HepG2 (cell line): Measurements from ENCODE around the gene FUT1. TPM values are rescaled to one million over a fixed set of nuclear protein-coding genes. Genes with fewer than 3 reads are reported as not detected.
A peak's percentile ranks its signal among the peaks of the same experiment; 100 is the strongest.

ENCODE experiments used
- ARID5B ChIP-seq: IDR thresholded peaks from 2 replicates; pipeline ENCODE4 v1.4.0; 2020; ENCODE audit warnings: mild to moderate bottlenecking, missing genetic modification reagents
- CENPX ChIP-seq: sonication (generic); formaldehyde crosslinking; IDR thresholded peaks from 2 replicates; pipeline ENCODE4 v1.9.0; 2021; ENCODE audit warnings: mild to moderate bottlenecking, missing genetic modification reagents, moderate library complexity
- CREBL2 ChIP-seq: sonication (generic); formaldehyde crosslinking; IDR thresholded peaks from 2 replicates; pipeline ENCODE4 v1.8.1; 2023; ENCODE audit warnings: missing genetic modification reagents, mild to moderate bottlenecking, borderline replicate concordance
- ELF1 ChIP-seq: sonication (generic); formaldehyde crosslinking; IDR thresholded peaks from 2 replicates; pipeline ENCODE4 v1.4.0; 2020; ENCODE audit warnings: missing genetic modification reagents
- ELF3 ChIP-seq: IDR thresholded peaks from 2 replicates; pipeline ENCODE4 v1.6.1; 2016; ENCODE audit warnings: missing genetic modification reagents, missing compliant biosample characterization
- HDAC1 ChIP-seq: sonication (generic); formaldehyde crosslinking; IDR thresholded peaks from 2 replicates; pipeline ENCODE4 v1.5.1; 2020; ENCODE audit warnings: mild to moderate bottlenecking, missing genetic modification reagents
- HNF4A ChIP-seq: sonication (generic); formaldehyde crosslinking; IDR thresholded peaks from 2 replicates; pipeline ENCODE4 v1.4.0; 2020; ENCODE audit warnings: missing genetic modification reagents
- JUND ChIP-seq: sonication (generic); formaldehyde crosslinking; IDR thresholded peaks from 2 replicates; pipeline ENCODE4 v1.8.0; 2022; ENCODE audit warnings: mild to moderate bottlenecking, missing genetic modification reagents
- KLF13 ChIP-seq: sonication (generic); formaldehyde crosslinking; IDR thresholded peaks from 2 replicates; pipeline ENCODE4 v1.4.0; 2020; ENCODE audit warnings: mild to moderate bottlenecking, missing genetic modification reagents
- NAIF1 ChIP-seq: sonication (generic); formaldehyde crosslinking; IDR thresholded peaks from 2 replicates; pipeline ENCODE4 v1.5.0; 2020; ENCODE audit warnings: mild to moderate bottlenecking, missing genetic modification reagents, borderline replicate concordance
- PAWR ChIP-seq: sonication (generic); formaldehyde crosslinking; IDR thresholded peaks from 2 replicates; pipeline ENCODE4 v1.4.0; 2020; ENCODE audit warnings: missing genetic modification reagents, mild to moderate bottlenecking, borderline replicate concordance
- PCBP2 ChIP-seq: fragments of 200-400 bp; formaldehyde crosslinking; optimal IDR thresholded peaks from 2 replicates; pipeline ENCODE3; 2018; ENCODE audit warnings: low read length, low read depth; ENCODE audit not compliant: poor library complexity, severe bottlenecking
- RBFOX2 ChIP-seq: fragments of 200-400 bp; formaldehyde crosslinking; IDR thresholded peaks from 2 replicates; pipeline ENCODE4 v1.6.1; 2017; ENCODE audit warnings: low read depth, mild to moderate bottlenecking, low read length
- SALL1 ChIP-seq: sonication (generic); formaldehyde crosslinking; IDR thresholded peaks from 2 replicates; pipeline ENCODE4 v1.8.0; 2022; ENCODE audit warnings: mild to moderate bottlenecking, missing genetic modification reagents
- SMC3 ChIP-seq: IDR thresholded peaks from 2 replicates; pipeline ENCODE4 v1.6.1; 2011; ENCODE audit warnings: low read length, improper control_type of control experiment
- TBX2 ChIP-seq: sonication (generic); formaldehyde crosslinking; IDR thresholded peaks from 2 replicates; pipeline ENCODE4 v1.5.0; 2020; ENCODE audit warnings: missing genetic modification reagents, mild to moderate bottlenecking, borderline replicate concordance
- ZNF451 ChIP-seq: sonication (generic); formaldehyde crosslinking; IDR thresholded peaks from 2 replicates; pipeline ENCODE4 v1.5.0; 2020; ENCODE audit warnings: mild to moderate bottlenecking, missing genetic modification reagents
- ZNF678 ChIP-seq: sonication (generic); formaldehyde crosslinking; IDR thresholded peaks from 2 replicates; pipeline ENCODE4 v1.4.0; 2020; ENCODE audit warnings: mild to moderate bottlenecking, missing genetic modification reagents
- ZNF720 ChIP-seq: sonication (generic); formaldehyde crosslinking; IDR thresholded peaks from 2 replicates; pipeline ENCODE4 v1.4.0; 2020; ENCODE audit warnings: missing genetic modification reagents
- ZNF788 ChIP-seq: sonication (generic); formaldehyde crosslinking; IDR thresholded peaks from 2 replicates; pipeline ENCODE4 v1.5.0; 2020; ENCODE audit warnings: mild to moderate bottlenecking, missing genetic modification reagents, borderline replicate concordance
- polyA plus RNA-seq, 8 experiments: library from polyadenylated mRNA; depleted of rRNA in 3 of 8; stranded (reverse) in 7 of 8; unstranded in 1 of 8; fragments of >200 nt; fragmentation: Illumina TruSeq in 4 of 8; extraction: Trizol in 4 of 8; gene quantifications; 2 replicates each; pipeline versions ENCODE4 v1.2.1 to v1.2.3, GENCODE V29; 2011 to 2016; ENCODE audit warnings: low read depth in 4 of 8, missing spikeins in 1 of 8, mixed read lengths in 1 of 8; ENCODE audit not compliant: insufficient read depth in 1 of 8
- total RNA-seq, 5 experiments: library from RNA; depleted of rRNA; stranded (reverse); fragments of >200 nt; fragmentation: Illumina TruSeq; extraction: Trizol; gene quantifications; 2 replicates each; pipeline ENCODE4 v1.2.3, GENCODE V29; 2016; ENCODE audit warnings: low read depth in 1 of 5
- TF ChIP-seq, protein P1 (sequence below): sonication (generic); formaldehyde crosslinking; IDR thresholded peaks from 2 replicates; pipeline ENCODE4 v1.4.0; 2020; ENCODE audit warnings: missing genetic modification reagents, mild to moderate bottlenecking, borderline replicate concordance

Gene FUT1
- total and polyA plus RNA-seq, 2 of the 13 experiments (the other 11 are each of a cell fraction or from before 2014, with no cell fraction given): 0.07 to 1.1 TPM

DNA sequence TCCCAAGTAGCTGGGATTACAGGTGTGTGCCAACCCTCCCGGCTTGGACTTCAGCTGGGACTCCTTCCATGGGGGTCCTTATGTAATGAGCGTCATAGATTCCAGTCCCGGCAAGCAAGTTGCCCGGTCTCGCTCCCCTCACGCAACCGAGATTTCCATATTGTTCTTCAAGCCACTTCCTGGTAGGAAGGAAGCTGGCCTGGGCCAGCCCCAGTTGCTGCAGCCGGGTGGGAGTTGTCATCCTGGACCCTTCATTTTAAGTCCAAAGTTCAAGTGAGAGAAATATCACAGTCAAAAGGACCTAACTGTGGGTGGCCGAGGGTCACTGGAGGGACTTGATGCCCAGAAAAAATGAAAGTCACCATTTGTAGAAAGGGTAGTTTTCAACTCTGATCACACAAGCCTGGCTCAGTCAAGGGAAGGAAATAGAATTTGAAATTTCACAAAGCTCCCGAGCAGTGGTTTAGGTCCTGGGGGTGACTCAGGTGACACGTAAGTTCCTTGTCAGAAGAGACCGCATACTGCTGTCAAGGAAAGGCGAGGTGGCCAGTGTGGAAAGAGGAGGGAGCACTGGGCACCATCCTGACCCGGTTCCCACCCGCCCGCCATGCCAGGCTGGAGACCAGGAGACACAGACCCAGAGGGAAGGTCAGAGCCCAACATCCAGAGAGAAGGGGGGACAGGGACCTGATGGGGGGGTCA lies 8.2 kb upstream of the FUT1 start (continued):
- TF ChIP-seq NAIF1 (CRISPR knock-in tag) (no peak), RBFOX2 (no peak), CREBL2 (CRISPR knock-in tag) (no peak), ARID5B (peak; percentile 17; the same call in 1 of the 2 replicates), ELF1 (CRISPR knock-in tag) (peak; percentile 78), ZNF451 (CRISPR knock-in tag) (no peak), PAWR (CRISPR knock-in tag) (no peak), ZNF720 (CRISPR knock-in tag) (no peak), ZNF788 (CRISPR knock-in tag) (no peak), SALL1 (peak; percentile 40; the same call in 1 of the 2 replicates), ZNF678 (CRISPR knock-in tag) (no peak), PCBP2 (no peak), KLF13 (no peak), SMC3 (no peak), JUND (no peak), HNF4A (CRISPR knock-in tag) (peak; percentile 61), TBX2 (CRISPR knock-in tag) (no peak), CENPX (CRISPR knock-in tag) (no peak), ELF3 (CRISPR knock-in tag) (peak; percentile 82), HDAC1 (CRISPR knock-in tag) (no peak)
- TF ChIP-seq, protein P1, sequence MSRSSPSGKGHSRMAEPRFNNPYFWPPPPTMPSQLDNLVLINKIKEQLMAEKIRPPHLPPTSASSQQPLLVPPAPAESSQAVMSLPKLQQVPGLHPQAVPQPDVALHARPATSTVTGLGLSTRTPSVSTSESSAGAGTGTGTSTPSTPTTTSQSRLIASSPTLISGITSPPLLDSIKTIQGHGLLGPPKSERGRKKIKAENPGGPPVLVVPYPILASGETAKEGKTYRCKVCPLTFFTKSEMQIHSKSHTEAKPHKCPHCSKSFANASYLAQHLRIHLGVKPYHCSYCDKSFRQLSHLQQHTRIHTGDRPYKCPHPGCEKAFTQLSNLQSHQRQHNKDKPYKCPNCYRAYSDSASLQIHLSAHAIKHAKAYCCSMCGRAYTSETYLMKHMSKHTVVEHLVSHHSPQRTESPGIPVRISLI: no peak
